Measurements from ENCODE around the gene MOSPD3.

The MOSPD3 gene

GRCh38 chr7:100607111-100607510 lies 5.2 kb upstream of the MOSPD3 start:
- no peak overlapping the region for H2AFZ ChIP-seq (ENCODE audit: low read depth, low read length)
- H3K9me3 ChIP-seq (ENCODE audit: insufficient read depth, low read length, severe bottlenecking) = no peaks in the 10 kb centered on the region
- H3K4me1 ChIP-seq (ENCODE audit: insufficient read depth, low read length) = peaks cover 36% of the 10 kb centered on the region
- no peaks in the 10 kb centered on the region; the same call in 1 of the 2 replicates for H4K20me1 ChIP-seq (ENCODE audit: insufficient read depth, low read length)
- no peak overlapping the region for H3K4me3 ChIP-seq (ENCODE audit: low read depth in 1 of 2, low read length in 2 of 2)
- no peaks in the 10 kb centered on the region for H3K27me3 ChIP-seq (ENCODE audit: insufficient read depth, low read length, poor library complexity)
- H3K4me2 ChIP-seq (ENCODE audit: insufficient read depth, low read length) = no peak overlapping the region
- ATAC-seq (ENCODE audit: insufficient read depth, low read depth) = no peak
- TF ChIP-seq CTCF (IDR thresholded peaks at IDR 0.05; ENCODE audit: borderline replicate concordance, extremely low read depth, low read length, poor library complexity, severe bottlenecking) = no peak
- no peak for TF ChIP-seq EZH2 (IDR thresholded peaks at IDR 0.05; ENCODE audit: borderline replicate concordance, low read depth, low read length, severe bottlenecking)
- DNase-seq = no peak
- H3K36me3 ChIP-seq (ENCODE audit: insufficient read depth, low read length) = peaks cover 5% of the 10 kb centered on the region; the same call in 1 of the 2 replicates
- no peak overlapping the region for H3K9ac ChIP-seq (ENCODE audit: low read depth, low read length)
- no peaks in the 10 kb centered on the region for H3K79me2 ChIP-seq (ENCODE audit: insufficient read depth, low read length)
- no peak overlapping the region for H3K27ac ChIP-seq (ENCODE audit: low read length)

DNA sequence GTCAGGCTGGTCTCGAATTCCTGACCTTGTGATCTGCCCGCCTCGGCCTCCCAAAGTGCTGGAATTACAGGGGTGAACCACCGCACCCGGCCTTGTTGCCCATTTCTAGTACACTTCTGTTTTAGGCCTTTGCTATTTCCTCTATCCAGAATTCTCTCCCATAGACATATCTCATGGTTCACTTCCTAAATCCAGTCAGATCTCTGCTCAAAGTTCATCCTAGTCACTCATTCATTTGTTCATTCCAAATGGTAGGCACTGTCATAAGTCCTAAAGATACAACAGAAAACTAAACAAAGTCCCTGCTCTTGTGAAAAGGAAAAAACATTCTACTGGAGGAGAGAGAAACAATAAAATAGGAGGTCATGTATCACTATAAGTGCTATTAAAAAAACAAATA lies 2.4 kb upstream of the MOSPD3 start:
- no peak overlapping the region for H3K4me3 ChIP-seq (ENCODE audit: low read depth in 1 of 2, low read length in 2 of 2)
- ATAC-seq (ENCODE audit: insufficient read depth, low read depth) (no peak), DNase-seq (no peak)
- no peaks in the 10 kb centered on the region for H3K9me3 ChIP-seq (ENCODE audit: insufficient read depth, low read length, severe bottlenecking)
- H3K79me2 ChIP-seq (ENCODE audit: insufficient read depth, low read length) = peaks cover 5% of the 10 kb centered on the region; the same call in 1 of the 2 replicates
- no peak overlapping the region for H3K4me2 ChIP-seq (ENCODE audit: insufficient read depth, low read length)
- H3K27ac ChIP-seq (ENCODE audit: low read length) = no peak overlapping the region
- peaks cover 5% of the 10 kb centered on the region; the same call in 1 of the 2 replicates for H3K36me3 ChIP-seq (ENCODE audit: insufficient read depth, low read length)
- H4K20me1 ChIP-seq (ENCODE audit: insufficient read depth, low read length) = no peaks in the 10 kb centered on the region; the same call in 1 of the 2 replicates
- TF ChIP-seq CTCF (IDR thresholded peaks at IDR 0.05; ENCODE audit: borderline replicate concordance, extremely low read depth, low read length, poor library complexity, severe bottlenecking) (no peak), EZH2 (IDR thresholded peaks at IDR 0.05; ENCODE audit: borderline replicate concordance, low read depth, low read length, severe bottlenecking) (no peak)
- H3K4me1 ChIP-seq (ENCODE audit: insufficient read depth, low read length) = peaks cover 29% of the 10 kb centered on the region
- no peak overlapping the region for H2AFZ ChIP-seq (ENCODE audit: low read depth, low read length)
- no peak overlapping the region for H3K9ac ChIP-seq (ENCODE audit: low read depth, low read length)
- H3K27me3 ChIP-seq (ENCODE audit: insufficient read depth, low read length, poor library complexity) = no peaks in the 10 kb centered on the region

GRCh38 chr7:100612730-100613390 lies 520 bp downstream of the MOSPD3 start:
- Histone ChIP-seq H3K4me2 (ENCODE audit: insufficient read depth, low read length) (peak overlapping the region; percentile 98), H3K4me3 (ENCODE audit: low read depth in 1 of 2, low read length in 2 of 2) (peak overlapping the region; percentile 56 to 58), H3K27me3 (ENCODE audit: insufficient read depth, low read length, poor library complexity) (no peaks in the 10 kb centered on the region), H3K9ac (ENCODE audit: low read depth, low read length) (peak overlapping the region; percentile 89), H2AFZ (ENCODE audit: low read depth, low read length) (peak overlapping the region; percentile 80), H3K36me3 (ENCODE audit: insufficient read depth, low read length) (no peaks in the 10 kb centered on the region), H3K27ac (ENCODE audit: low read length) (peak overlapping the region; percentile 89), H4K20me1 (ENCODE audit: insufficient read depth, low read length) (no peaks in the 10 kb centered on the region), H3K4me1 (ENCODE audit: insufficient read depth, low read length) (peaks cover 24% of the 10 kb centered on the region), H3K9me3 (ENCODE audit: insufficient read depth, low read length, severe bottlenecking) (no peaks in the 10 kb centered on the region), H3K79me2 (ENCODE audit: insufficient read depth, low read length) (peaks cover 5% of the 10 kb centered on the region; the same call in 1 of the 2 replicates)
- ATAC-seq (ENCODE audit: insufficient read depth, low read depth) = no peak
- DNase-seq = peak; percentile 32
- peak; percentile 47 for TF ChIP-seq CTCF (IDR thresholded peaks at IDR 0.05; ENCODE audit: borderline replicate concordance, extremely low read depth, low read length, poor library complexity, severe bottlenecking)
- no peak for TF ChIP-seq EZH2 (IDR thresholded peaks at IDR 0.05; ENCODE audit: borderline replicate concordance, low read depth, low read length, severe bottlenecking)

Measured in DND-41 (cell line).